ENCODE results near the gene ZNF709. TPM values are rescaled to one million over a fixed set of nuclear protein-coding genes. Genes with fewer than 3 reads are reported as not detected.
"Not testable (repeated sequence)": the region's sequence is repeated elsewhere in the genome, so short reads cannot be mapped to it uniquely, and the experiment has no call there.

The ZNF709 gene
- total and polyA plus RNA-seq, 7 donors, result 0.58 to 1.8 (median 1.1) TPM; not detected in 1

- peaks cover 15% of the 10 kb centered on the region for H3K4me1 ChIP-seq
- 59 to 77% (median 64%) methylated on average over 2 of the region's 2 CpGs for WGBS, 3 donors
These were observed 2.1 kb downstream of the ZNF709 start for GRCh38 chr19:12482509-12482886.

GRCh38 chr19:12481781-12482508 is 2.7 kb downstream of the ZNF709 start:
- no peak overlapping the region for H3K4me3 ChIP-seq
- no peaks in the 10 kb centered on the region for H3K27me3 ChIP-seq (ENCODE audit: insufficient read depth in 3 of 3, low read length in 2 of 3)
- DNase-seq (no peak), ATAC-seq (no peak)
- no peaks in the 10 kb centered on the region for H3K9me3 ChIP-seq
- peaks cover 15% of the 10 kb centered on the region for H3K4me1 ChIP-seq
- intact Hi-C loops (cut with DNase I), result no loop called here
- no peaks in the 10 kb centered on the region for H3K36me3 ChIP-seq (ENCODE audit: insufficient read depth in 1 of 2, low read depth in 1 of 2)
- H3K27ac ChIP-seq, result no peak overlapping the region
- WGBS, 3 donors, result 75 to 80% (median 79%) methylated on average over 3 to 4 of the region's 4 CpGs
- TF ChIP-seq CTCF (IDR thresholded peaks at IDR 0.05), result no peak

More at GRCh38 chr19:12482509-12482886, 2.1 kb downstream of the ZNF709 start:
- Histone ChIP-seq H3K27ac (no peak overlapping the region), H3K27me3 (ENCODE audit: insufficient read depth in 3 of 3, low read length in 2 of 3) (no peaks in the 10 kb centered on the region), H3K36me3 (ENCODE audit: insufficient read depth in 1 of 2, low read depth in 1 of 2) (no peaks in the 10 kb centered on the region), H3K4me3 (no peak overlapping the region), H3K9me3 (no peaks in the 10 kb centered on the region)
- ATAC-seq (no peak), DNase-seq (no peak)
- intact Hi-C loops (cut with DNase I), result no loop called here
- TF ChIP-seq CTCF (IDR thresholded peaks at IDR 0.05), result no peak

GRCh38 chr19:12478234-12478941 is 6.2 kb downstream of the ZNF709 start:
- H3K4me3 ChIP-seq, result no peak overlapping the region
- DNase-seq (no peak), ATAC-seq (no peak)
- no peak for TF ChIP-seq CTCF (IDR thresholded peaks at IDR 0.05)
- H3K27ac ChIP-seq, result no peak overlapping the region
- H3K9me3 ChIP-seq, result peaks cover 5% of the 10 kb centered on the region
- no peaks in the 10 kb centered on the region for H3K27me3 ChIP-seq (ENCODE audit: insufficient read depth in 3 of 3, low read length in 2 of 3)
- H3K4me1 ChIP-seq, result peaks cover 8% of the 10 kb centered on the region
- intact Hi-C loops (cut with DNase I), result no loop called here
- H3K36me3 ChIP-seq (ENCODE audit: insufficient read depth in 1 of 2, low read depth in 1 of 2), result no peaks in the 10 kb centered on the region
- 59 to 69% (median 64%) methylated on average over 5 of the region's 5 CpGs for WGBS, 3 donors

GRCh38 chr19:12467651-12468050 is 17.0 kb downstream of the ZNF709 start:
- ATAC-seq; H3K27ac ChIP-seq; H3K27me3 ChIP-seq (ENCODE audit: insufficient read depth in 3 of 3, low read length in 2 of 3); H3K4me1 ChIP-seq; intact Hi-C loops (cut with DNase I); DNase-seq; H3K4me3 ChIP-seq: not testable (repeated sequence)
- peaks cover 50% of the 10 kb centered on the region for H3K9me3 ChIP-seq
- H3K36me3 ChIP-seq (ENCODE audit: insufficient read depth in 1 of 2, low read depth in 1 of 2), result peaks cover 12% of the 10 kb centered on the region in 2 donors
- WGBS, 3 donors, result 97 to 99% (median 98%) methylated on average over 14 to 33 of the region's 33 CpGs

GRCh38 chr19:12465211-12465610 is 19.4 kb downstream of the ZNF709 start:
- H3K36me3 ChIP-seq (ENCODE audit: insufficient read depth in 1 of 2, low read depth in 1 of 2), result peaks cover 12% of the 10 kb centered on the region in 2 donors
- WGBS, 3 donors, result 74 to 96% (median 78%) methylated on average over 5 of the region's 5 CpGs
- DNase-seq (no peak), ATAC-seq (no peak)
- H3K4me3 ChIP-seq, result no peak overlapping the region
- intact Hi-C loops (cut with DNase I), result no loop called here
- peaks cover 70% of the 10 kb centered on the region for H3K9me3 ChIP-seq
- no peaks in the 10 kb centered on the region for H3K4me1 ChIP-seq
- no peak overlapping the region for H3K27ac ChIP-seq
- TF ChIP-seq CTCF (IDR thresholded peaks at IDR 0.05), result no peak
- no peaks in the 10 kb centered on the region for H3K27me3 ChIP-seq (ENCODE audit: insufficient read depth in 3 of 3, low read length in 2 of 3)
